Transverse colon (tissue), 4 donors: ENCODE measurements around the gene OTOG.

Experiments
- POLR2AphosphoS5 ChIP-seq, 3 donors: sonication (generic); formaldehyde crosslinking; IDR thresholded peaks; one replicate each; pipeline ENCODE4 v1.6.1; 2016; ENCODE audit warnings: antibody characterized with exemption in 3 of 3
- TF ChIP-seq, protein P1 (sequence below), 5 experiments: fragments of 200-600 bp in 3 of 5; fragments of 450-650 bp in 2 of 5; sonication (generic) in 3 of 5; IDR thresholded peaks; 1 replicate in 2 of 5; 2 replicates in 3 of 5; pipeline ENCODE4 v1.5.1; 2016 to 2017; ENCODE audit warnings: antibody characterized with exemption in 5 of 5, inconsistent platforms in 3 of 5, mild to moderate bottlenecking in 2 of 5, moderate library complexity in 1 of 5

DNA sequence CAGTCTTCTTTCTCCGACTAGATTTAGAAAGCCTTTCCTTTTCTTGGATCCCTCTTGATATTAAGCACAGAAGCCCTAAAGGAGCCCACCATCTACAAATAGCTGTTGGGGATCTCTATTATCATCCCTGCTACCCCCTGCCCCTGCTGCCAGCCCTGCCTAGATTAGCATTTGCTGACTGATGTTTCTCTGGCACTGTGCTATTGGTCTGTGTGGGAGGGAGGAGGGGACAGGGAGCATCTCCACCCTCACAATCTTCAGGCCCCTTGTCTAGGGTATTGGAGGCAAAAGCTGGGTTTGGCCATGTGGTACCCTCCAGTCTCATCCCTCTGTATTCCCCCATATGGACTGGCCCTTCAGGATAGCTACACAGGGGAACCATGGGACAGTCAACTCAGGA, 9.0 kb upstream of the OTOG start:
- TF ChIP-seq POLR2AphosphoS5 (IDR thresholded peaks at IDR 0.05), result no peak
- TF ChIP-seq, protein P1, sequence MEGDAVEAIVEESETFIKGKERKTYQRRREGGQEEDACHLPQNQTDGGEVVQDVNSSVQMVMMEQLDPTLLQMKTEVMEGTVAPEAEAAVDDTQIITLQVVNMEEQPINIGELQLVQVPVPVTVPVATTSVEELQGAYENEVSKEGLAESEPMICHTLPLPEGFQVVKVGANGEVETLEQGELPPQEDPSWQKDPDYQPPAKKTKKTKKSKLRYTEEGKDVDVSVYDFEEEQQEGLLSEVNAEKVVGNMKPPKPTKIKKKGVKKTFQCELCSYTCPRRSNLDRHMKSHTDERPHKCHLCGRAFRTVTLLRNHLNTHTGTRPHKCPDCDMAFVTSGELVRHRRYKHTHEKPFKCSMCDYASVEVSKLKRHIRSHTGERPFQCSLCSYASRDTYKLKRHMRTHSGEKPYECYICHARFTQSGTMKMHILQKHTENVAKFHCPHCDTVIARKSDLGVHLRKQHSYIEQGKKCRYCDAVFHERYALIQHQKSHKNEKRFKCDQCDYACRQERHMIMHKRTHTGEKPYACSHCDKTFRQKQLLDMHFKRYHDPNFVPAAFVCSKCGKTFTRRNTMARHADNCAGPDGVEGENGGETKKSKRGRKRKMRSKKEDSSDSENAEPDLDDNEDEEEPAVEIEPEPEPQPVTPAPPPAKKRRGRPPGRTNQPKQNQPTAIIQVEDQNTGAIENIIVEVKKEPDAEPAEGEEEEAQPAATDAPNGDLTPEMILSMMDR (IDR thresholded peaks at IDR 0.05), result no peak
